Spleen (tissue), 11 donors: ENCODE results near the gene TNFRSF14. TPM values are rescaled to one million over a fixed set of nuclear protein-coding genes. Genes with fewer than 3 reads are reported as not detected.

Experiments used
- DNase-seq: peaks from one replicate; pipeline ENCODE4 v3.0.0-alpha.2; 2020
- H3K27ac ChIP-seq, 8 donors: fragments of 200-600 bp; sonication (generic) in 7 of 8; 1 replicate in 4 of 8; 2 replicates in 4 of 8; pipeline versions ENCODE4 v1.5.0 to v1.8.0; 2016 to 2021; ENCODE audit warnings: inconsistent platforms in 4 of 8, mild to moderate bottlenecking in 4 of 8, moderate library complexity in 1 of 8
- H3K27me3 ChIP-seq, 7 donors: fragments of 200-600 bp; sonication (generic) in 6 of 7; replicated peaks in 1 of 7; 1 replicate in 4 of 7; 2 replicates in 3 of 7; pipeline versions ENCODE4 v1.5.0 to v1.8.0; 2016 to 2021; ENCODE audit warnings: inconsistent platforms in 3 of 7, mild to moderate bottlenecking in 1 of 7
- H3K36me3 ChIP-seq, 6 donors: fragments of 200-600 bp; sonication (generic) in 5 of 6; 1 replicate in 4 of 6; 2 replicates in 2 of 6; pipeline versions ENCODE4 v1.5.0 to v1.8.0; 2016 to 2021; ENCODE audit warnings: inconsistent platforms in 2 of 6
- H3K4me1 ChIP-seq, 6 donors: fragments of 200-600 bp; sonication (generic) in 5 of 6; 1 replicate in 3 of 6; 2 replicates in 3 of 6; pipeline versions ENCODE4 v1.5.0 to v1.8.0; 2016 to 2021; ENCODE audit warnings: inconsistent platforms in 3 of 6
- H3K4me3 ChIP-seq, 8 donors: fragments of 200-600 bp; sonication (generic) in 7 of 8; 1 replicate in 4 of 8; 2 replicates in 4 of 8; pipeline versions ENCODE4 v1.5.0 to v1.8.0; 2016 to 2021; ENCODE audit warnings: inconsistent platforms in 4 of 8, mild to moderate bottlenecking in 4 of 8, moderate library complexity in 2 of 8
- H3K9me3 ChIP-seq, 8 donors: fragments of 200-600 bp; sonication (generic) in 7 of 8; 1 replicate in 4 of 8; 2 replicates in 4 of 8; pipeline versions ENCODE4 v1.5.0 to v1.8.0; 2016 to 2021; ENCODE audit warnings: inconsistent platforms in 4 of 8
- POLR2A ChIP-seq, 3 donors: fragments of 450-650 bp; IDR thresholded peaks; one replicate each; pipeline ENCODE4 v1.5.1; 2017; ENCODE audit warnings: antibody characterized with exemption in 3 of 3, mild to moderate bottlenecking in 1 of 3
- POLR2AphosphoS5 ChIP-seq, 3 donors: sonication (generic); formaldehyde crosslinking; IDR thresholded peaks; one replicate each; pipeline ENCODE4 v1.5.1; 2017; ENCODE audit warnings: antibody characterized with exemption in 3 of 3
- WGBS, 5 donors: extraction: QIAGEN DNeasy Blood & Tissue Kit in 3 of 5; methylation state at CpG; one replicate each; pipeline versions ENCODE4 v1.1.5 to v1.1.7; 2013 to 2018; 5-methylcytosine and 5-hydroxymethylcytosine counted together
- intact Hi-C: fragments of 100-400 bp; cut with DNase I; formaldehyde crosslinking; loops from one replicate; pipeline ENCODE4 v1.15.0; 2023; ENCODE audit warnings: low total_unique reads
- polyA plus RNA-seq, 3 donors: library from polyadenylated mRNA; stranded (reverse); fragments of 200-250 nt; gene quantifications; one replicate each; pipeline ENCODE4 v1.2.1, GENCODE V29; 2013
- total RNA-seq, 7 donors: library from RNA; depleted of rRNA in 3 of 7; stranded (reverse); fragments of >200 nt in 3 of 7; fragmentation: NEBNext Ultra II Directional in 4 of 7; extraction: Animal tissue kit (Norgen Biotek cat#: 25700) in 4 of 7; gene quantifications; one replicate each; pipeline versions ENCODE4 v1.1.0 to v1.2.1, GENCODE V29; 2016 to 2021
- TF ChIP-seq, protein P1 (sequence below), 11 experiments: fragments of 200-600 bp in 7 of 11; fragments of 450-650 bp in 4 of 11; sonication (generic) in 4 of 11; IDR thresholded peaks in 8 of 11; conservative IDR thresholded peaks in 3 of 11; 1 replicate in 7 of 11; 2 replicates in 4 of 11; pipeline versions ENCODE4 v1.4.0 to v1.8.0; 2016 to 2021; ENCODE audit warnings: antibody characterized with exemption in 11 of 11, inconsistent platforms in 4 of 11, mild to moderate bottlenecking in 1 of 11
- donor health status: healthy with polysubstance abuse.
- donor health status: DM: no; HTN: no; CAD: no; lungs with moderate emphysema.
- donor health status: DM: no; HTN: no; CAD: no.
- donor health status: Bipolar disorder and iron deficiency.
- donor health status: healthy.
- donor health status: DM: no; HTN: no; CAD: no.
- donor health status: DM: yes; HTN: yes; CAD: no.

TNFRSF14 gene
- total and polyA plus RNA-seq, 10 donors, result 146 to 366 (median 191) TPM

- WGBS, 5 donors, result 87 to 96% (median 89%) methylated on average over 5 of the region's 5 CpGs
- TF ChIP-seq POLR2AphosphoS5 (IDR thresholded peaks at IDR 0.05) (no peak), POLR2A (IDR thresholded peaks at IDR 0.05) (no peak)
- TF ChIP-seq, protein P1, sequence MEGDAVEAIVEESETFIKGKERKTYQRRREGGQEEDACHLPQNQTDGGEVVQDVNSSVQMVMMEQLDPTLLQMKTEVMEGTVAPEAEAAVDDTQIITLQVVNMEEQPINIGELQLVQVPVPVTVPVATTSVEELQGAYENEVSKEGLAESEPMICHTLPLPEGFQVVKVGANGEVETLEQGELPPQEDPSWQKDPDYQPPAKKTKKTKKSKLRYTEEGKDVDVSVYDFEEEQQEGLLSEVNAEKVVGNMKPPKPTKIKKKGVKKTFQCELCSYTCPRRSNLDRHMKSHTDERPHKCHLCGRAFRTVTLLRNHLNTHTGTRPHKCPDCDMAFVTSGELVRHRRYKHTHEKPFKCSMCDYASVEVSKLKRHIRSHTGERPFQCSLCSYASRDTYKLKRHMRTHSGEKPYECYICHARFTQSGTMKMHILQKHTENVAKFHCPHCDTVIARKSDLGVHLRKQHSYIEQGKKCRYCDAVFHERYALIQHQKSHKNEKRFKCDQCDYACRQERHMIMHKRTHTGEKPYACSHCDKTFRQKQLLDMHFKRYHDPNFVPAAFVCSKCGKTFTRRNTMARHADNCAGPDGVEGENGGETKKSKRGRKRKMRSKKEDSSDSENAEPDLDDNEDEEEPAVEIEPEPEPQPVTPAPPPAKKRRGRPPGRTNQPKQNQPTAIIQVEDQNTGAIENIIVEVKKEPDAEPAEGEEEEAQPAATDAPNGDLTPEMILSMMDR (IDR thresholded peaks at IDR 0.05 in 8 of 11, conservative IDR thresholded peaks at IDR 0.05 in 3 of 11), result no peak
- no peaks in the 10 kb centered on the region for H3K9me3 ChIP-seq
- H3K27me3 ChIP-seq, result peaks cover 0 to 31% (median 0%) of the 10 kb centered on the region in 7 donors
- intact Hi-C loops, result loop anchor here (5.0 kb wide), 1 partner anchor 51 kb away; no protein-coding TSS in a partner anchor
- no peak for DNase-seq
- H3K4me3 ChIP-seq, result no peak overlapping the region
- no peak overlapping the region for H3K27ac ChIP-seq
- peaks cover 5 to 47% (median 28%) of the 10 kb centered on the region in 6 donors for H3K4me1 ChIP-seq
- peaks cover 0 to 27% (median 8%) of the 10 kb centered on the region in 6 donors for H3K36me3 ChIP-seq
Observed at GRCh38 chr1:2591233-2591580, 35.0 kb downstream of the TNFRSF14 start.

- Histone ChIP-seq H3K9me3 (no peaks in the 10 kb centered on the region), H3K4me3 (no peak overlapping the region), H3K4me1 (peaks cover 5 to 47% (median 28%) of the 10 kb centered on the region in 6 donors), H3K27ac (no peak overlapping the region), H3K36me3 (peaks cover 0 to 27% (median 8%) of the 10 kb centered on the region in 6 donors), H3K27me3 (peaks cover 0 to 31% (median 0%) of the 10 kb centered on the region in 7 donors)
- intact Hi-C loops, result loop anchor here (5.0 kb wide), 1 partner anchor 51 kb away; no protein-coding TSS in a partner anchor
- 88 to 97% (median 91%) methylated on average over 11 to 12 of the region's 12 CpGs for WGBS, 5 donors
- DNase-seq, result peak; percentile 68
- TF ChIP-seq POLR2AphosphoS5 (IDR thresholded peaks at IDR 0.05) (no peak), POLR2A (IDR thresholded peaks at IDR 0.05) (no peak)
- TF ChIP-seq, protein P1 (IDR thresholded peaks at IDR 0.05 in 8 of 11, conservative IDR thresholded peaks at IDR 0.05 in 3 of 11), result no peak
Observed at GRCh38 chr1:2591581-2592261, 35.5 kb downstream of the TNFRSF14 start.

- H3K27me3 ChIP-seq, result peaks cover 0 to 23% (median 0%) of the 10 kb centered on the region in 7 donors
- intact Hi-C loops, result loop anchor here (5.0 kb wide), 1 partner anchor 50 kb away; no protein-coding TSS in a partner anchor
- H3K4me3 ChIP-seq, result peak overlapping the region in 1 of 8 donors; percentile 53
- TF ChIP-seq, protein P1 (IDR thresholded peaks at IDR 0.05 in 8 of 11, conservative IDR thresholded peaks at IDR 0.05 in 3 of 11), result no peak
- TF ChIP-seq POLR2A (IDR thresholded peaks at IDR 0.05) (no peak), POLR2AphosphoS5 (IDR thresholded peaks at IDR 0.05) (peak in 1 of 3 donors; percentile 13)
- H3K4me1 ChIP-seq, result peaks cover 2 to 38% (median 20%) of the 10 kb centered on the region in 6 donors
- 44 to 80% (median 45%) methylated on average over 4 to 15 of the region's 15 CpGs for WGBS, 5 donors
- DNase-seq, result peak; percentile 69
- H3K27ac ChIP-seq, result peak overlapping the region in 3 of 8 donors; percentile 25 to 32 (median 26)
- H3K9me3 ChIP-seq, result no peaks in the 10 kb centered on the region
- peaks cover 0 to 27% (median 8%) of the 10 kb centered on the region in 6 donors for H3K36me3 ChIP-seq
Observed at GRCh38 chr1:2592672-2593071, 36.5 kb downstream of the TNFRSF14 start.
